Keratinocyte (primary cell): ENCODE results near the gene SCAI. TPM values are rescaled to one million over a fixed set of nuclear protein-coding genes. Genes with fewer than 3 reads are reported as not detected.

Experiments used
- DNase-seq: peaks from one replicate; pipeline ENCODE4 v3.0.0-alpha.2; 2011; ENCODE audit warnings: low read depth, missing footprints, low spot score
- FAIRE-seq: peaks from 2 replicates; lab custom pipeline; 2011; peaks lifted over from hg19 to GRCh38; lab: Jason Lieb, UNC
- H2AFZ ChIP-seq: 2 replicates; pipeline ENCODE4 v1.6.0; 2012; ENCODE audit warnings: low read length, control low read depth, inconsistent platforms; ENCODE audit not compliant: control insufficient read depth
- H3K27ac ChIP-seq: 2 replicates; pipeline ENCODE4 v1.5.1; 2011; ENCODE audit warnings: low read length; ENCODE audit not compliant: control insufficient read depth, insufficient read depth
- H3K27me3 ChIP-seq: 3 replicates; pipeline ENCODE4 v1.6.0; 2011; ENCODE audit warnings: low read length; ENCODE audit not compliant: control insufficient read depth, insufficient read depth; ENCODE audit errors: extremely low read depth
- H3K36me3 ChIP-seq, 2 experiments: 2 replicates in 1 of 2; 3 replicates in 1 of 2; pipeline ENCODE4 v1.5.1; 2011; ENCODE audit warnings: low read length in 2 of 2, mild to moderate bottlenecking in 1 of 2; ENCODE audit not compliant: control insufficient read depth in 2 of 2, insufficient read depth in 2 of 2; ENCODE audit errors: extremely low read depth in 1 of 2
- H3K4me1 ChIP-seq: 3 replicates; pipeline ENCODE4 v1.5.1; 2011; ENCODE audit warnings: low read length; ENCODE audit not compliant: control insufficient read depth, insufficient read depth; ENCODE audit errors: extremely low read depth
- H3K4me2 ChIP-seq: 3 replicates; pipeline ENCODE4 v1.6.0; 2011; ENCODE audit warnings: low read depth, low read length; ENCODE audit not compliant: control insufficient read depth, insufficient read depth; ENCODE audit errors: extremely low read depth
- H3K4me3 ChIP-seq, 3 experiments: fragments of 200-600 bp in 1 of 3; sonication (generic) in 1 of 3; 2 replicates in 2 of 3; 3 replicates in 1 of 3; pipeline ENCODE4 v1.5.1; 2011 to 2016; ENCODE audit warnings: low read length in 3 of 3, mild to moderate bottlenecking in 3 of 3, control low read depth in 2 of 3, inconsistent platforms in 1 of 3, low read depth in 1 of 3, mixed read lengths in 1 of 3, mixed run types in 1 of 3, moderate library complexity in 1 of 3; ENCODE audit not compliant: control insufficient read depth in 2 of 3, insufficient read depth in 2 of 3; ENCODE audit errors: extremely low read depth in 1 of 3
- H3K79me2 ChIP-seq: 2 replicates; pipeline ENCODE4 v1.6.0; 2012; ENCODE audit warnings: low read length; ENCODE audit not compliant: control insufficient read depth, insufficient read depth
- H3K9ac ChIP-seq: 3 replicates; pipeline ENCODE4 v1.6.0; 2011; ENCODE audit warnings: low read length; ENCODE audit not compliant: control insufficient read depth, insufficient read depth; ENCODE audit errors: extremely low read depth
- H3K9me1 ChIP-seq: 3 replicates; pipeline ENCODE4 v1.6.0; 2011; ENCODE audit warnings: low read length; ENCODE audit not compliant: control insufficient read depth, insufficient read depth; ENCODE audit errors: extremely low read depth
- H3K9me3 ChIP-seq: 2 replicates; pipeline ENCODE4 v1.5.1; 2012; ENCODE audit warnings: low read depth, low read length; ENCODE audit not compliant: control insufficient read depth
- H4K20me1 ChIP-seq: 3 replicates; pipeline ENCODE4 v1.6.0; 2011; ENCODE audit warnings: low read length; ENCODE audit not compliant: control insufficient read depth, insufficient read depth; ENCODE audit errors: extremely low read depth
- CTCF ChIP-seq, 3 experiments: IDR thresholded peaks in 1 of 3; conservative IDR thresholded peaks in 1 of 3; optimal IDR thresholded peaks in 1 of 3; 2 replicates in 2 of 3; 3 replicates in 1 of 3; pipeline versions ENCODE3 to v1.5.1; 2011; ENCODE audit warnings: low read length in 3 of 3, mild to moderate bottlenecking in 3 of 3, moderate library complexity in 2 of 3, control low read depth in 1 of 3, inconsistent platforms in 1 of 3; ENCODE audit not compliant: insufficient read depth in 2 of 3; ENCODE audit errors: extremely low read depth in 1 of 3
- EZH2 ChIP-seq: IDR thresholded peaks from one replicate; pipeline ENCODE4 v1.6.1; 2012; ENCODE audit warnings: inconsistent platforms, mild to moderate bottlenecking, low read length, moderate library complexity
- dilution Hi-C: fragments of 300-500 bp; cut with MboI; formaldehyde crosslinking; loops from one replicate; pipeline ENCODE4 v1.7.0; 2020; ENCODE audit warnings: low sequenced_read_pairs; ENCODE audit not compliant: extremely low pct_ligation_motif_present
- polyA plus RNA-seq, 5 experiments: library from polyadenylated mRNA; depleted of rRNA in 3 of 5; stranded (reverse) in 3 of 5; stranded (forward) in 1 of 5; unstranded in 1 of 5; fragments of >200 nt; gene quantifications; 1 replicate in 1 of 5; 2 replicates in 3 of 5; 3 replicates in 1 of 5; pipeline versions ENCODE4 v1.2.1 to v1.2.3, GENCODE V29; 2011 to 2012; ENCODE audit warnings: missing spikeins in 2 of 5, low read depth in 1 of 5, low replicate concordance in 1 of 5

SCAI gene
- polyA plus RNA-seq, 1 donor (not counting 4 experiments of a cell fraction or from before 2014, with no cell fraction given), result 3.0 TPM

- Histone ChIP-seq H3K27ac (no peak overlapping the region), H3K27me3 (no peaks in the 10 kb centered on the region), H3K79me2 (no peaks in the 10 kb centered on the region), H3K9me3 (no peaks in the 10 kb centered on the region), H3K4me3 (no peak overlapping the region), H3K9ac (no peak overlapping the region), H3K36me3 (no peaks in the 10 kb centered on the region), H4K20me1 (no peaks in the 10 kb centered on the region), H3K4me2 (no peak overlapping the region), H3K9me1 (no peaks in the 10 kb centered on the region), H2AFZ (no peak overlapping the region), H3K4me1 (no peaks in the 10 kb centered on the region)
- no peak for FAIRE-seq
- no peak for DNase-seq
- no peak for TF ChIP-seq CTCF (optimal IDR thresholded peaks at IDR 0.05 in 1 of 3, IDR thresholded peaks at IDR 0.05 in 1 of 3, conservative IDR thresholded peaks at IDR 0.05 in 1 of 3; ENCODE audit: extremely low read depth in 1 of 3, insufficient read depth in 2 of 3, low read length in 3 of 3)
- TF ChIP-seq EZH2, result no peak
- dilution Hi-C loops, result no loop called here
Observed at GRCh38 chr9:124964604-124965003, 178.7 kb downstream of the SCAI start.

DNA sequence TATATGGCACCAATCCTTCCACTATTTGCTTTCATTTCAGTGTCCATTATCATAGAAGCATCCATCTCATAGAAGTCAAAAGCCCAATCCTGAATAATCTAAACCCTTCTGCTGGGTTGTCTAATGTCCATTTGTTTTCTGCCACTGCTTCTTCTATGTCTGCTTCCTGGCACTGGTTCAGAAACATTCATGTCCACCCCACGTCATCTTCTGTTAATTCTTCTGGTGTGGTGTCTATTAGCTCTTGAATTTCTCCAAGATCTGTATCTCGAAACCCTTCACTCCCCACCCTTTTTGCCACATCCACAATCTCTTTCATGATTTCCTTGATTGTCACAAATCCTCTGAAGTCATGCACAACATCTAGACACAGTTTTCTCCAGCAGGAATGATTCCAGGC is 179.3 kb downstream of the SCAI start:
- FAIRE-seq, result no peak
- Histone ChIP-seq H3K4me2 (no peak overlapping the region), H3K9me1 (no peaks in the 10 kb centered on the region), H2AFZ (no peak overlapping the region), H4K20me1 (no peaks in the 10 kb centered on the region), H3K36me3 (no peaks in the 10 kb centered on the region), H3K9me3 (no peaks in the 10 kb centered on the region), H3K9ac (no peak overlapping the region), H3K4me1 (no peaks in the 10 kb centered on the region), H3K79me2 (no peaks in the 10 kb centered on the region), H3K27me3 (no peaks in the 10 kb centered on the region), H3K4me3 (no peak overlapping the region), H3K27ac (no peak overlapping the region)
- TF ChIP-seq CTCF (optimal IDR thresholded peaks at IDR 0.05 in 1 of 3, IDR thresholded peaks at IDR 0.05 in 1 of 3, conservative IDR thresholded peaks at IDR 0.05 in 1 of 3; ENCODE audit: extremely low read depth in 1 of 3, insufficient read depth in 2 of 3, low read length in 3 of 3) (no peak), EZH2 (no peak)
- dilution Hi-C loops, result no loop called here
- DNase-seq, result no peak
